Type B pancreatic cell (in vitro differentiated cells): ENCODE measurements around the gene RHOH. TPM values are rescaled to one million over a fixed set of nuclear protein-coding genes. Genes with fewer than 3 reads are reported as not detected.

Experiments
- DNase-seq: peaks from one replicate; pipeline ENCODE4 v3.0.0; 2021; ENCODE audit warnings: mixed read lengths; ENCODE audit not compliant: unreplicated experiment; ENCODE audit errors: extremely low spot score
- H3K27ac Mint-ChIP-seq: 2 replicates; pipeline ENCODE4 v1.8.0; 2021; ENCODE audit warnings: mild to moderate bottlenecking, mixed read lengths
- H3K27me3 Mint-ChIP-seq: 2 replicates; pipeline ENCODE4 v1.8.0; 2021; ENCODE audit warnings: mixed read lengths
- H3K36me3 Mint-ChIP-seq: 2 replicates; pipeline ENCODE4 v1.8.0; 2021; ENCODE audit warnings: mixed read lengths
- H3K4me1 Mint-ChIP-seq: one replicate; pipeline ENCODE4 v1.8.0; 2021; ENCODE audit warnings: mixed read lengths; ENCODE audit not compliant: unreplicated experiment
- H3K4me3 Mint-ChIP-seq: 2 replicates; pipeline ENCODE4 v1.8.0; 2021; ENCODE audit warnings: mild to moderate bottlenecking, mixed read lengths
- H3K9me3 Mint-ChIP-seq: 2 replicates; pipeline ENCODE4 v1.8.0; 2021; ENCODE audit warnings: mixed read lengths
- total RNA-seq: library from RNA; stranded (reverse); gene quantifications from 2 replicates; pipeline ENCODE4 v1.2.1, GENCODE V29; 2021; ENCODE audit warnings: low replicate concordance
- TF ChIP-seq, protein P1 (sequence below): fragments of 200-600 bp; sonication (generic); conservative IDR thresholded peaks from 2 replicates; pipeline ENCODE4 v1.5.0; 2021; ENCODE audit warnings: antibody characterized with exemption, mild to moderate bottlenecking

The RHOH gene
- total RNA-seq, 1 donor from 2014 or later: 5.4 TPM

DNA sequence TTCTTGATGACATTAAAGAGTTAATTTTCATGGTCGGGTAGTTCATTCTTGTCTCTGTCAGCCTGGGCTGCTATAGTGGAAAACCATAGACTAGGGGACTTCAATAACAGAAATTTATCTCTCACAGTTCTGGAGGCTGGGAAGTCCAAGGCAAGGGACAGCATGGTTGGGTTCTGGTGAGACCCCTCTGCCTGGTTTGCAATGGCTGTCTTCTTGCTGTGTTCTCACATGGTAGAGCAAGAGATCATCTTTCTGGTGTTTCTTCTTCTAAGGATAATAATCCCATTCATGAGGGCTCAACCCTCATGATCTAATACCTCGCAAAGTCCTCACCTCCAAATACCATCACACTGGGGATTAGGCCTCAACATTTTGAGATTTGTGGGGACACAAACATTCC, 50.1 kb downstream of the RHOH start:
- DNase-seq: no peak
- no peaks in the 10 kb centered on the region for H3K27me3 Mint-ChIP-seq
- H3K4me3 Mint-ChIP-seq: no peak overlapping the region
- peaks cover 6% of the 10 kb centered on the region for H3K4me1 Mint-ChIP-seq
- TF ChIP-seq, protein P1, sequence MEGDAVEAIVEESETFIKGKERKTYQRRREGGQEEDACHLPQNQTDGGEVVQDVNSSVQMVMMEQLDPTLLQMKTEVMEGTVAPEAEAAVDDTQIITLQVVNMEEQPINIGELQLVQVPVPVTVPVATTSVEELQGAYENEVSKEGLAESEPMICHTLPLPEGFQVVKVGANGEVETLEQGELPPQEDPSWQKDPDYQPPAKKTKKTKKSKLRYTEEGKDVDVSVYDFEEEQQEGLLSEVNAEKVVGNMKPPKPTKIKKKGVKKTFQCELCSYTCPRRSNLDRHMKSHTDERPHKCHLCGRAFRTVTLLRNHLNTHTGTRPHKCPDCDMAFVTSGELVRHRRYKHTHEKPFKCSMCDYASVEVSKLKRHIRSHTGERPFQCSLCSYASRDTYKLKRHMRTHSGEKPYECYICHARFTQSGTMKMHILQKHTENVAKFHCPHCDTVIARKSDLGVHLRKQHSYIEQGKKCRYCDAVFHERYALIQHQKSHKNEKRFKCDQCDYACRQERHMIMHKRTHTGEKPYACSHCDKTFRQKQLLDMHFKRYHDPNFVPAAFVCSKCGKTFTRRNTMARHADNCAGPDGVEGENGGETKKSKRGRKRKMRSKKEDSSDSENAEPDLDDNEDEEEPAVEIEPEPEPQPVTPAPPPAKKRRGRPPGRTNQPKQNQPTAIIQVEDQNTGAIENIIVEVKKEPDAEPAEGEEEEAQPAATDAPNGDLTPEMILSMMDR: no peak
- no peaks in the 10 kb centered on the region for H3K36me3 Mint-ChIP-seq
- H3K9me3 Mint-ChIP-seq: peaks cover 4% of the 10 kb centered on the region
- no peak overlapping the region for H3K27ac Mint-ChIP-seq

DNA sequence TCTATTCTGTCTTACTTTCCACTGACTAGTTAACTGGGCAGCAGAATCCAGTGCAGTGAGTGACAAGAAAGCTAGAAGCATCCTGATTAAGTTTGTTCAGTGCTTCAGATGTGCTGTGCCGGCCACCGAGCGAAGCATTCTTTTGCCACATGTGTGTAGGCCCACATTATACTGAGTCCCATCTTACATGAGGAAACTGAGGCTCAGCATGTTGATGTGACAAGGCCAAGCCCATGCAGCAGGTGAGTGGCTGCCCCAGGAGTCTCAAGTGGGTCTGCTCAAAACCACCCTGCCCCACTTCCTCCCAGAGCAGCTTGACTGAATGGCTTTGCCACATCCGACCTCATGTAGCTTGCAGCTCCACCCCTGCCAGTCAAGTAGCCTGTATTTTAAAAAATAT, 50.5 kb downstream of the RHOH start:
- peaks cover 4% of the 10 kb centered on the region for H3K9me3 Mint-ChIP-seq
- peaks cover 3% of the 10 kb centered on the region for H3K4me1 Mint-ChIP-seq
- TF ChIP-seq, protein P1: no peak
- H3K36me3 Mint-ChIP-seq: no peaks in the 10 kb centered on the region
- H3K27ac Mint-ChIP-seq: no peak overlapping the region
- no peak for DNase-seq
- no peak overlapping the region for H3K4me3 Mint-ChIP-seq
- H3K27me3 Mint-ChIP-seq: no peaks in the 10 kb centered on the region

DNA sequence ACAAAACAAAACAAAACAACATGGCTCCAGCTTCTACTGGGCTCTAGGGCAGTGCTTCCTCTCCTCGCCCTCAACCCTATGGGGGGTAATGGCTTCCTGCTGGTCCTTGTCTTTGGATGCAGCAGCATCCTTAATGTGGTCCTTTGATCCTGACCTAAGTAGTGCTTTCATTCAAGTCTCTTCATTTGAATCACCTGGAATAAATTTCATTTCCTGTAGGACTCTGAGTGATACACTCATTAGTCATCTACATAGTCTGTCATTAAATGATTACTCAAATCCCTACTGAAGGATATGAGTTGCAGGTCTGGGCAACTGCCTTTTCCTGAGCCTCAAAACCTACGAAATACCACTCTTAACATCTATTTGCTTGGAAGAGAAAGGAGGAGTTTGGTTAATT, 54.5 kb downstream of the RHOH start:
- no peak for DNase-seq
- Mint-ChIP-seq H3K4me1 (peaks cover 22% of the 10 kb centered on the region), H3K27ac (no peak overlapping the region), H3K27me3 (no peaks in the 10 kb centered on the region), H3K4me3 (no peak overlapping the region), H3K36me3 (no peaks in the 10 kb centered on the region), H3K9me3 (peaks cover 4% of the 10 kb centered on the region)
- TF ChIP-seq, protein P1: no peak

- Mint-ChIP-seq H3K9me3 (peaks cover 4% of the 10 kb centered on the region), H3K36me3 (no peaks in the 10 kb centered on the region), H3K4me1 (peaks cover 22% of the 10 kb centered on the region), H3K27ac (no peak overlapping the region), H3K27me3 (no peaks in the 10 kb centered on the region), H3K4me3 (no peak overlapping the region)
- no peak for DNase-seq
- TF ChIP-seq, protein P1: no peak
These were observed 57.1 kb downstream of the RHOH start for GRCh38 chr4:40253906-40254305.

DNA sequence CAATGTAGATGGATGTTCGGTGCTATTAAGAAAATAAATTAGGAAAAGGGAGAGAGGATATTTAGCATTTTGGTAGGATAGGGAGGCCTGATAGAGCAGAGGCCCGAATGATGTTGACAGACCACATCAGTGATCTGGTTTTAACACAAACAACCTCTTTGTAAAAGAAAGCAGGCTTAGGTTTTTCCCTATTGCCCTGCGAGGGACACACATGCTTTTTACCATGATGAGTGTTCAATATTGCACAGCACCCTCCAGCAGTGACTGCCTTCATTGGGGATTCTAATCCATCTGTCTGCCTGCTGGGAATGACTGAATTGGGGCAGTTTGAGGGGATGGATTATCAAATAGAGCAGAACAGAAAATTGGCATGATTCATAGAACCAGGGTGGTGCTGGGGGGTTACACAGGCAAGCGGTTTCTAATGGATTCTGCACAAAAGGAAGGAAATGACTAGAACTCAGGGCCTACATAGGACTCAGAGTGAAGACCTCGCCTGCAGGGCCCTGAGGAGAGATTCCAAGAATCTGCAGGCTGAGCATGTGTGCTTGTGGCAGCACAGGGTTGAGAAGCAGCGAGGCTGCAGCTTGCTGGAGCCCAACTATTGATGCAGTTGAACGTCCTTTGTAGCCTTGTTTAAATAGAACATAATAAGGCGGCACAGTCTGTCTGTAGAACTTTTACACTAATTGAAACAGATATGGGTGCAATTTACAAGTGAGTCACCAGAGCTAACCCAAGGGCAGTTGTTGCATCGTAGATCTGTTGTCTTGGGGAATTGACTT, 58.0 kb downstream of the RHOH start:
- TF ChIP-seq, protein P1: no peak
- H3K9me3 Mint-ChIP-seq: peaks cover 4% of the 10 kb centered on the region
- no peaks in the 10 kb centered on the region for H3K36me3 Mint-ChIP-seq
- no peak for DNase-seq
- no peaks in the 10 kb centered on the region for H3K27me3 Mint-ChIP-seq
- peak overlapping the region; percentile 6 for H3K27ac Mint-ChIP-seq
- no peak overlapping the region for H3K4me3 Mint-ChIP-seq
- H3K4me1 Mint-ChIP-seq: peaks cover 22% of the 10 kb centered on the region
